ENCODE measurements around the gene LPCAT2. TPM values are rescaled to one million over a fixed set of nuclear protein-coding genes. Genes with fewer than 3 reads are reported as not detected.
A peak's percentile ranks its signal among the peaks of the same experiment; 100 is the strongest.

LPCAT2 gene
- total and polyA plus RNA-seq, 7 experiments from 2014 or later = 0.03 to 16.9 (median 1.5) TPM

DNA sequence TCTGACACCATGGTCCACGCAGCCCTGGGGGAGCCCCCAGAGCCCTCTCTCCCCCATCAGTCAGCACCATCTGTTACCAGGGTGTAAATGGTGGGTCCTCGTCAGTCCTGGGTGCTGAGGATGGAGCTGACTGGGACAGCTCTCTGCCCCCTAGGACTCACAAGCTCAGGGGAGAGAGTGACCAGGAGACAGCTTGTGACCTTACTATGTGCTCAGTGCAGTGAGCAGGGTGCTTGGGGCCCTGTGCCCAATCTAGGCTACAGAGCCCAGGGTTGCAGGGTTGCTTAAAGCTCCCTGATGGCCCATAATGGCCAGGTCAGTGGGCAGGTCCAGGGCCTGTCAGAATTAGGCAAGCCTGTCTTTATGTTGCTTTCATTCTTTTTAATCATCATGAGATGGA is 18.6 kb upstream of the LPCAT2 start:
- ChIA-PET POLR2A (no interaction called here), CTCF (interaction anchor here (0.9 kb wide), 1 partner anchor 25 kb away, joined by 3 read pairs; no protein-coding TSS in a partner anchor)
- Histone ChIP-seq H3K27ac (ENCODE audit: low read depth, low read length) (no peak overlapping the region), H3K4me1 (ENCODE audit: control insufficient read depth in 2 of 2, insufficient read depth in 2 of 2, low read length in 2 of 2) (no peaks in the 10 kb centered on the region), H3K9me3 (ENCODE audit: control insufficient read depth in 2 of 3, low read length in 3 of 3) (no peaks in the 10 kb centered on the region), H3K36me3 (ENCODE audit: control insufficient read depth in 2 of 3, insufficient read depth in 3 of 3, low read length in 3 of 3) (no peaks in the 10 kb centered on the region), H3K27me3 (ENCODE audit: control insufficient read depth in 2 of 2, insufficient read depth in 2 of 2, low read length in 2 of 2) (no peaks in the 10 kb centered on the region), H3K4me3 (ENCODE audit: low read length) (no peak overlapping the region)
- ATAC-seq = no peak
- H3K9me3 Mint-ChIP-seq = peaks cover 0 to 4% (median 0%) of the 10 kb centered on the region in 11 donors
- H3K27me3 Mint-ChIP-seq = peaks cover 0 to 21% (median 4%) of the 10 kb centered on the region in 5 donors
- H3K4me3 Mint-ChIP-seq = no peak overlapping the region
- no peak overlapping the region for H3K27ac Mint-ChIP-seq
- H3K4me1 Mint-ChIP-seq = no peaks in the 10 kb centered on the region
- H3K36me3 Mint-ChIP-seq = no peaks in the 10 kb centered on the region
- DNase-seq = no peak
- intact Hi-C loops (cut with micrococcal nuclease) = no loop called here

GRCh38 chr16:55491691-55492090 is 17.2 kb upstream of the LPCAT2 start:
- no peaks in the 10 kb centered on the region for H3K9me3 ChIP-seq (ENCODE audit: control insufficient read depth in 2 of 3, low read length in 3 of 3)
- H3K4me3 ChIP-seq (ENCODE audit: low read length) = no peak overlapping the region
- intact Hi-C loops (cut with micrococcal nuclease) = no loop called here
- Mint-ChIP-seq H3K9me3 (peaks cover 0 to 2% (median 0%) of the 10 kb centered on the region in 11 donors), H3K36me3 (no peaks in the 10 kb centered on the region), H3K4me1 (no peaks in the 10 kb centered on the region), H3K27me3 (peaks cover 0 to 21% (median 4%) of the 10 kb centered on the region in 5 donors), H3K4me3 (no peak overlapping the region), H3K27ac (no peak overlapping the region)
- ATAC-seq (no peak), DNase-seq (no peak)
- no peaks in the 10 kb centered on the region for H3K4me1 ChIP-seq (ENCODE audit: control insufficient read depth in 2 of 2, insufficient read depth in 2 of 2, low read length in 2 of 2)
- H3K27me3 ChIP-seq (ENCODE audit: control insufficient read depth in 2 of 2, insufficient read depth in 2 of 2, low read length in 2 of 2) = no peaks in the 10 kb centered on the region
- no peak overlapping the region for H3K27ac ChIP-seq (ENCODE audit: low read depth, low read length)
- POLR2A ChIA-PET = no interaction called here
- CTCF ChIA-PET = interaction anchor here (0.6 kb wide), 1 partner anchor 11 kb away, joined by 6 read pairs; no protein-coding TSS in a partner anchor
- no peaks in the 10 kb centered on the region for H3K36me3 ChIP-seq (ENCODE audit: control insufficient read depth in 2 of 3, insufficient read depth in 3 of 3, low read length in 3 of 3)

DNA sequence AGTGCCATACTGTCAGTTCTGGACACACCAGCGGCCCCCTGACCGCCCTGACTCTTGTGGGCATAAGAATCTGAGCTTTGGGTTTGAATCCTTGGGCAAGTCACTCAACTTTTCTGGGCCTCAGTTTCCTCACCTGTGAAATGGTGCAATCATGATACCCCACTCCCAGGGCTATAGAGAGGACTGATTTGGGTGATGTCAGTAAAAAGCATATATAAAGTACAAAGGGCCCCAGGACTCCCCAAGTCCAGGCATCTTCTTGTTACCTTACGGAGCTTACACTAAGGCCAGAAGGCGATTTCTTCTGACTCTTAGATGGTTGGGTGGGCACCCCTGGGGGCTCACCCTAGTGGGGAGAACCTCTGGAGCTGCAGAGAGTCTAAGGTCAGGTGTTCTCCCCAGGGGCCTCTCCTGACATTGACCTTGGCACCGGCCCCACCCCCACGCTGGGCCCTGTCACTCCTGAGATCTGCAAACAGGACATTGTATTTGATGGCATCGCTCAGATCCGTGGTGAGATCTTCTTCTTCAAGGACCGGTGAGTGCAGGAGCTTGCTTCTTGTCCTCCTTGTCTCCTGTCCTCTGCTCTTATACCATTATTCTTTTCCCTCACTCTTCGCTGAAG is 16.0 kb upstream of the LPCAT2 start:
- Mint-ChIP-seq H3K4me3 (no peak overlapping the region), H3K27me3 (peaks cover 0 to 25% (median 9%) of the 10 kb centered on the region in 5 donors), H3K4me1 (peaks cover 0 to 3% (median 0%) of the 10 kb centered on the region in 7 donors), H3K27ac (no peak overlapping the region), H3K9me3 (peaks cover 0 to 2% (median 0%) of the 10 kb centered on the region in 11 donors), H3K36me3 (no peaks in the 10 kb centered on the region)
- Histone ChIP-seq H3K36me3 (ENCODE audit: control insufficient read depth in 2 of 3, insufficient read depth in 3 of 3, low read length in 3 of 3) (no peaks in the 10 kb centered on the region), H3K9me3 (ENCODE audit: control insufficient read depth in 2 of 3, low read length in 3 of 3) (no peaks in the 10 kb centered on the region), H3K4me3 (ENCODE audit: low read length) (no peak overlapping the region), H3K27ac (ENCODE audit: low read depth, low read length) (no peak overlapping the region), H3K27me3 (ENCODE audit: control insufficient read depth in 2 of 2, insufficient read depth in 2 of 2, low read length in 2 of 2) (no peaks in the 10 kb centered on the region), H3K4me1 (ENCODE audit: control insufficient read depth in 2 of 2, insufficient read depth in 2 of 2, low read length in 2 of 2) (no peaks in the 10 kb centered on the region)
- CTCF ChIA-PET = no interaction called here
- ATAC-seq (no peak), DNase-seq (no peak)
- intact Hi-C loops (cut with micrococcal nuclease) = no loop called here
- POLR2A ChIA-PET = no interaction called here

DNA sequence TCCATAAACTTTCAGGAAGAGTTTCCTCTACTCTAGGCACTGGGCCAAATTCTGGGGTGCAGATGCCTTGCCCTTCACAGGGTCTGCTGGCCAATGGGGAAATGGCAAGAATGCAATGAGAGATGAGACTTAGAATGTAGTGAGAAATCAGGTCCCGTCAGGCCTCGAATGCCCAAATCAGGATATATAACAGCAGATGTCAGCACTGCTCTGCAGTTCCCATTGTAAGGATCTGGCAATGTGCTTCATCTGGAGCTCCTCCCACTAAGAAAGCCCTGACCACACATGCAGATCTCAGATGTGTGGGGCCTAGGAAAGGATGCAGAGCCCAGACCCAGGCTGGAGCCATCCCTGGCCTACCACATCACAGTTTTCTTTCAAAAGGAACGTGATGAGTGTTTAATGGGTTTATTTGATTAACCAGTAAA is 13.9 kb upstream of the LPCAT2 start:
- DNase-seq (no peak), ATAC-seq (peak; percentile 64)
- Histone ChIP-seq H3K4me3 (ENCODE audit: low read length) (no peak overlapping the region), H3K36me3 (ENCODE audit: control insufficient read depth in 2 of 3, insufficient read depth in 3 of 3, low read length in 3 of 3) (no peaks in the 10 kb centered on the region), H3K27ac (ENCODE audit: low read depth, low read length) (no peak overlapping the region), H3K9me3 (ENCODE audit: control insufficient read depth in 2 of 3, low read length in 3 of 3) (no peaks in the 10 kb centered on the region), H3K27me3 (ENCODE audit: control insufficient read depth in 2 of 2, insufficient read depth in 2 of 2, low read length in 2 of 2) (no peaks in the 10 kb centered on the region), H3K4me1 (ENCODE audit: control insufficient read depth in 2 of 2, insufficient read depth in 2 of 2, low read length in 2 of 2) (peaks cover 0 to 4% of the 10 kb centered on the region in 2 donors)
- no peaks in the 10 kb centered on the region for H3K36me3 Mint-ChIP-seq
- H3K4me1 Mint-ChIP-seq = peaks cover 0 to 10% (median 8%) of the 10 kb centered on the region in 7 donors
- H3K27me3 Mint-ChIP-seq = peaks cover 0 to 19% (median 7%) of the 10 kb centered on the region in 5 donors
- ChIA-PET POLR2A (no interaction called here), CTCF (no interaction called here)
- H3K27ac Mint-ChIP-seq = no peak overlapping the region
- peaks cover 0 to 2% (median 0%) of the 10 kb centered on the region in 11 donors for H3K9me3 Mint-ChIP-seq
- intact Hi-C loops (cut with micrococcal nuclease) = no loop called here
- H3K4me3 Mint-ChIP-seq = no peak overlapping the region

- intact Hi-C loops (cut with micrococcal nuclease) = no loop called here
- no peaks in the 10 kb centered on the region for H3K27me3 ChIP-seq (ENCODE audit: control insufficient read depth in 2 of 2, insufficient read depth in 2 of 2, low read length in 2 of 2)
- Mint-ChIP-seq H3K4me3 (no peak overlapping the region), H3K9me3 (peaks cover 0 to 2% (median 0%) of the 10 kb centered on the region in 11 donors), H3K27me3 (peaks cover 0 to 16% (median 5%) of the 10 kb centered on the region in 5 donors), H3K27ac (no peak overlapping the region), H3K4me1 (peaks cover 0 to 17% (median 12%) of the 10 kb centered on the region in 7 donors), H3K36me3 (no peaks in the 10 kb centered on the region)
- ChIA-PET POLR2A (no interaction called here), CTCF (no interaction called here)
- no peaks in the 10 kb centered on the region for H3K36me3 ChIP-seq (ENCODE audit: control insufficient read depth in 2 of 3, insufficient read depth in 3 of 3, low read length in 3 of 3)
- ATAC-seq (no peak), DNase-seq (no peak)
- H3K4me3 ChIP-seq (ENCODE audit: low read length) = no peak overlapping the region
- no peaks in the 10 kb centered on the region for H3K9me3 ChIP-seq (ENCODE audit: control insufficient read depth in 2 of 3, low read length in 3 of 3)
- H3K4me1 ChIP-seq (ENCODE audit: control insufficient read depth in 2 of 2, insufficient read depth in 2 of 2, low read length in 2 of 2) = peaks cover 0 to 12% of the 10 kb centered on the region in 2 donors
- no peak overlapping the region for H3K27ac ChIP-seq (ENCODE audit: low read depth, low read length)
Observed at GRCh38 chr16:55495616-55496289, 13.1 kb upstream of the LPCAT2 start.

- Mint-ChIP-seq H3K27me3 (peaks cover 0 to 21% (median 5%) of the 10 kb centered on the region in 5 donors), H3K36me3 (no peaks in the 10 kb centered on the region), H3K4me1 (peaks cover 0 to 19% (median 13%) of the 10 kb centered on the region in 7 donors), H3K4me3 (no peak overlapping the region), H3K9me3 (peaks cover 0 to 2% (median 0%) of the 10 kb centered on the region in 11 donors), H3K27ac (no peak overlapping the region)
- intact Hi-C loops (cut with micrococcal nuclease) = no loop called here
- no peaks in the 10 kb centered on the region for H3K27me3 ChIP-seq (ENCODE audit: control insufficient read depth in 2 of 2, insufficient read depth in 2 of 2, low read length in 2 of 2)
- H3K4me1 ChIP-seq (ENCODE audit: control insufficient read depth in 2 of 2, insufficient read depth in 2 of 2, low read length in 2 of 2) = peaks cover 0 to 12% of the 10 kb centered on the region in 2 donors
- no peak overlapping the region for H3K4me3 ChIP-seq (ENCODE audit: low read length)
- H3K9me3 ChIP-seq (ENCODE audit: control insufficient read depth in 2 of 3, low read length in 3 of 3) = no peaks in the 10 kb centered on the region
- ATAC-seq (no peak), DNase-seq (no peak)
- H3K27ac ChIP-seq (ENCODE audit: low read depth, low read length) = no peak overlapping the region
- no peaks in the 10 kb centered on the region for H3K36me3 ChIP-seq (ENCODE audit: control insufficient read depth in 2 of 3, insufficient read depth in 3 of 3, low read length in 3 of 3)
- ChIA-PET CTCF (no interaction called here), POLR2A (no interaction called here)
Observed at GRCh38 chr16:55496509-55497145, 12.2 kb upstream of the LPCAT2 start.

Measured in naive thymus-derived CD4-positive, alpha-beta T cell (primary cell).